T47D (cell line): ENCODE results near the gene TARP.

Source experiments
- DNase-seq, 2 experiments: peaks; one replicate each; pipeline versions ENCODE4 v3.0.0 to v3.0.0-alpha.2; 2011 to 2012; ENCODE audit warnings: low read depth in 1 of 2, low spot score in 1 of 2
- JUND ChIP-seq: IDR thresholded peaks from 2 replicates; pipeline ENCODE4 v1.6.1; 2012; ENCODE audit warnings: low read depth
- in situ Hi-C: cut with HindIII; loops from 2 replicates; pipeline ENCODE4 v1.10.0; 2016; ENCODE audit warnings: low sequenced_read_pairs, low pct_unique_long_range_greater_than_20kb

Gene TARP

DNA sequence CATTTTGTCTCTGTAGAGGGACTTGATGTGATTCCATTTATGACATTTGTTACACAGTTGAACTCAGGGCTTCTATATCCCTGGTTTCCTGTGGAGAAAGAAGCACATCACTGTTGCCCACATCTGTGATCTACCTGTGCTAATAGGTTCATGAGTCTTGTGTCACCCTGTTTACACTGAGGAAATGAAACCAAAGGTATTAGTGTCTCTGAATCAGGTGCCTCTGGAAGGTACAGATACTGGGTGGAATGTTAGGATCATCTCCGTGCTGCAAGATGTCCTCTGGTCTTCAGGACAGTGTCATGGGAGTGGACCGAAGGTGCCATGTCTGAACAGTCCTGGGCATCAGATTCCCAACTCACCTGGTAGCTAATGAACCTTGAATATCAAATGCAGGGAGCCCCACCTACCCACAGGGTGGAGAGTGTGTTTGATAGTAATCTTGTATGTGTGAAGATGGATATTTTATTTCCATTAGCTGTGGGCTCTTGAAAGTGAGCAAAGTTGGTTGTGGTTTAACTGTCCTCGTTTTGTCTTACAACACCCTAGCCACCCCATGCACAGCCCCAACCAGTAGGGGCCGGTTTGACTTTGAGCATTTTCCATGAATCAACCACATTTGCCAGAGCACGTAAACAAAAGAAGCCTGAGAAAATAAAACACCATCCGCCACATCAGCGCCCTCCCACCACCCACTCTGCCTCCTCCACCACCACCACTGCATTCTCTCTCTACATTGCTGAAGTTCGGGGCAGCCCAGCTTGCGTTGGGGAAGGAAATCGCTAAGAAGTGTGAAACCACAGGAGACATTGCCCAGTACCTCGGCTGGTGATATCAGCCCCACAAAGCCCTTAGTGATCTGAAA, 40.7 kb downstream of the TARP start:
- DNase-seq = no peak
- in situ Hi-C loops = no loop called here
- TF ChIP-seq JUND = no peak

DNA sequence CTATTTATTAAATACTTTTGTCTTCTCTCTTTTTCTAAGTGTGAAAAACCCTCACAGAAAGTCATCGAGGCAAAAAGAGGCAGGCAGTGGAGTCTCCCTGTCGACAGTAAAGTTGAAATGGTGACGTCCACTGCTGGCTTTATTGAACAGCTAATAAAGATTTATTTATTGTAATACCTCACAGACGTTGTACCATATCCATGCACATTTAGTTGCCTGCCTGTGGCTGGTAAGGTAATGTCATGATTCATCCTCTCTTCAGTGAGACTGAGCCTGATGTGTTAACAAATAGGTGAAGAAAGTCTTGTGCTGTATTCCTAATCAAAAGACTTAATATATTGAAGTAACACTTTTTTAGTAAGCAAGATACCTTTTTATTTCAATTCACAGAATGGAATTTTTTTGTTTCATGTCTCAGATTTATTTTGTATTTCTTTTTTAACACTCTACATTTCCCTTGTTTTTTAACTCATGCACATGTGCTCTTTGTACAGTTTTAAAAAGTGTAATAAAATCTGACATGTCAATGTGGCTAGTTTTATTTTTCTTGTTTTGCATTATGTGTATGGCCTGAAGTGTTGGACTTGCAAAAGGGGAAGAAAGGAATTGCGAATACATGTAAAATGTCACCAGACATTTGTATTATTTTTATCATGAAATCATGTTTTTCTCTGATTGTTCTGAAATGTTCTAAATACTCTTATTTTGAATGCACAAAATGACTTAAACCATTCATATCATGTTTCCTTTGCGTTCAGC, 43.4 kb downstream of the TARP start:
- TF ChIP-seq JUND = no peak
- in situ Hi-C loops = no loop called here
- DNase-seq = no peak

DNA sequence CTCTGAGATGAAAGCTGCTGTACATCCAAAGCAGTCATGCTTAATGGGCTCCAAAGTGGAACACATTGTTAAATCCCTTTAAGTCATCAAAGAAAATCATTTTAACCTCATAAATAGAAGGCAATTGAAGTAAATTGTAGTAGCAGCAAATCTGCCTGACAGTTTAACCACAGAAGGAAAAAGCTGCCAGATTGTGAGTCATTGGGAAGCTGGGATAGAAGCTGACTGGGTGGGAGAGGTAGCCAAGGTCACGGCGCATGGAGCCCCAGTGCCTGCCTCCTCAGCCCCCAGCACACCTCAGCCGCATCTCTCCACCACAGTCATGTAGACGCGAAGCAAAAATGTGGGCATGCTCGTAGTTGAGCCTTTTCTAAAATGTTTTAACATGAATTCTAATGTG, 44.0 kb downstream of the TARP start:
- in situ Hi-C loops = no loop called here
- no peak for TF ChIP-seq JUND
- no peak for DNase-seq

DNA sequence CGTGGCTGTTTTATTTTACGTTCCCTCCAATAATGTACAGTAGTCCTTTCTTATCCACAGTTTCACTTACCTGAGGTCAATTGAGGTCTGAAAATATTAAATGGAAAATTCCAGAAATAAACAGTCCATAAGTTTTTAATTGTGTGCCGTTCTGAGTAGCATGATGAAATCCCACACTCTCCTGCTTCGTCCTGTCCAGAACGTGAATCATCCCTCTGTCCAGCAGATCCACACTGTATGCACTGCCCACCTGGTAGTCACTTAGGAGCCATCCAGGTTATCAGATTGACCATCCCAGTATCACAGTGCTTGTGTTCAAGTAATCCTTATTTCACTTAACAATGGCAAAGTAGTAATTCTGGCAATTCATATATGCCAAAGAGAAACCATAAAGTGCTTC, 49.0 kb downstream of the TARP start:
- no peak for TF ChIP-seq JUND
- in situ Hi-C loops = no loop called here
- DNase-seq = no peak

DNA sequence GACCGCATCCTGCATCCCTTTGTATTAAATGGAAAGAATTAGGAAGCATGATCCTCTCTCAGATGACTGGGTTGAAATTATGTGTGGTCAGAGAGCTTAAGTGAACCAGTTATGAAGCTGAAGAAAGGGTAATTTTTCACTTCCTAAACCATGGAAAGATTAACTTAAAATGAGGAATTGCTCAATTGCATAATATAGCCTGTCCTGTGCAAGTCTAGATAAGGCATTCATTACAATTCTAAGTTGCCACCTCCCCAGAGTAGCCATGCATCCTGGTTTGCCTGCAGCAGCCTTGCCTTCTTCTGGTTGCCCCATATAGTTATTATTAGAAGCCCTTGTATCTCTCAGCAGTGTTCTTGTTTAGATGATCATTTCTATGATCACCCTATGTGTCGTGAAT, 50.1 kb downstream of the TARP start:
- no peak for TF ChIP-seq JUND
- DNase-seq = no peak
- in situ Hi-C loops = no loop called here

DNA sequence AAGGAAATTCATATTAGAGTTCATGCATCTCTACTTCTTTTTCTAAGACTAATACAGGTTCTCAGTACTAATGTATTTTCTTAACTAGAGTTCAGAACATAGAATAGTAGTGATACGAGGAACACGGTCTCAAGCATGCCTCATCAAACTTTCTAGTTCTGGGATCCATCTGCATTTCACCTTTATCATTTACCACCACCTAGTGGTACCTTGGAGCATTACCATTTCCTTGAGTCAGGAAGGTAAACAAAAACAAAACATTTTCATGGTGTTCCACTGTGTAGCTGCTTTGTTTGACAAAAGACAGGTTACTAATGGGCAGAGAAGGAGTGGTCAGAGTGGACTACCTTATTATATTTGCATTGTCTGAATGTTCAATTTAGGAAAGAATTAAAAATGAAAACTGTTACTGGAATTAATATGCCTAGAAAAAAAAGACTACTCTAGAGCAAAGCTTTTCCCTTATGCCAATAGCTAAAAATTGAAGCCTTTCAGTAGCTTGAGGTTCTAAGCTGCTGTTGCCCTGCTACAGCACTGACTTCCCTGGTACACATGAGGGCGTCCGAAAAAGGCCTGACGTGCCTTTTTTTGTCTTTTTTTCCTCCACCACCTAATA, 50.8 kb downstream of the TARP start:
- in situ Hi-C loops = no loop called here
- peak; percentile 50 to 86 for DNase-seq
- no peak for TF ChIP-seq JUND

DNA sequence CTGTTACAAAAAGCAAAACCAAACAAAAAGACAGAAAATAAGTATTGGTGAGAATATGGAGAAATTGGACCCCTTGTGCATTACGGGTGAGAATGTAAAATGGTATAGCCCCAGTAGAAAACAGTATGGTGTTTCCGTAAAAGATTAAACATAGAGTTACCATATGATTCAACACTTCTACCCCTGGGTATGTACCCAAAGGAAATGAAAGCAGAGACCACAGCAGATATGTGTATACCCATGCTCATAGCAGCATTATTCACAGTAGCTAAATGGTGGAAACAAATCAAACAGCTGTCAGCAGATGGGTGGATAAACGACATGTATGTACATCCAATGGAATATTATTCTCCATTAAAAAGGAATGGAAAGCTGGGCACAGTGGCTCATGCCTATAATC, 53.0 kb downstream of the TARP start:
- in situ Hi-C loops = no loop called here
- no peak for TF ChIP-seq JUND
- no peak for DNase-seq

DNA sequence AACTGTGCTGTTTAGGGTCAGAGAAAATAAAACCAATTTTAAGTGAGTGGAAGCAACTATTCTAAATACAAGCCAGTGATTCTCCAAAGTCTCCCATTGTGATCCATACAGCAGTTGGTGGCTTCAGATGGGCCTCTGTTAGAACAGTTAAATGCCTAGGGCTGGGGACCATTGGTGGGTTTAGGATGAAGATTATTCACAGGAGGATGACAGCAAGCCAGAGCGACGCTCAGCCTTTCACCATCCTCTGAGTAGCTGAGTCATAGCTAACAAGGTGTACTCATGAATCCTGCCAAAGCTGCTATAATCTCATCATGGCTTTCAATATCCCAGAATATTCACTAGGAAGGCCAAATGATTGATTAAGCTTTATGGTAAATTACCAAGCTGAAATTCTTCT, 55.8 kb downstream of the TARP start:
- in situ Hi-C loops = no loop called here
- DNase-seq = no peak
- TF ChIP-seq JUND = no peak

DNA sequence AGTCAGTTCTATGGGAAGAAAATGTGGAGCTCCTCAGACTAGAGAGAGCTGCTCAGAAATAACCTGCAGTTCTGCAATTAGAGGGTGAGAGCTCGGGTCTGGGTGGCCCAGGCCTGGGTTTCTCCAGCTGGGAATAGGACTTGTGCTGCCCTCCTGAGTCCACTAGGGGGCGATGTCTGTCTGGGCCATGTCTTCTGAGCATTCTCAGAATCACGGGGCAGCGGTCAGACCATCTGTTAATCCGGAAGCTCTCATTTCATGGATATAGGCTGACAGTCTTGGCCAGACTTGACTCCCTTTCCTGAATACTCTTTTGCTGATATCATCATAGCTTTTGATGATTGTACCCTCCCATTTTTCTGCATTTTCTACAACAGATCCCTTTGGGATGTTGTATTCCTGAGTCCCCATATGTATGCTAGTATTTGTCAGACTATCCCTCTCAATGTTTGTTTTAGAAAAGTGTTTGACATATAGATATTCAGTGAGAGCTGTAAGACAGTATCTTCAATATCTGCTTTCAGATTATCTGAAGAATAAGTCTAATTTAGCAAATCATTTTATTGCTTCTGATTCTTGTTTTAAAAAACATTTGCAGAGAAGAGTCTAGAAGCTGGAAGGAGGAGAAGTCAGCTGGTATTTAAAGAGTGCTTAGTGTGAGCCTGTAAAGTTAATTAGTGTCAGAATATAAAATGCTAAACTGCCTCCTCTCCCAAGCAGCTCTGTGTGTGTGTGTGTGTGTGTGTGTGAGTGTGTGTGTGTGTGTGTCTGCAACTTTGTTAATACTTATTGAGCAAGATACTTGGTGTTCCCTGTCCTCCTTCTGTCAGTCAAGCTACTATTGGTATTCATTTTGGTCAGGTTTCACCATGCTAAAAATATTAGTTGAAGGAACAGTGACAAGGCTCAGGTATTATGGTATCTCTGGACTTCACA, 57.4 kb downstream of the TARP start:
- DNase-seq = peak; percentile 54 to 82
- TF ChIP-seq JUND = no peak
- in situ Hi-C loops = no loop called here

DNA sequence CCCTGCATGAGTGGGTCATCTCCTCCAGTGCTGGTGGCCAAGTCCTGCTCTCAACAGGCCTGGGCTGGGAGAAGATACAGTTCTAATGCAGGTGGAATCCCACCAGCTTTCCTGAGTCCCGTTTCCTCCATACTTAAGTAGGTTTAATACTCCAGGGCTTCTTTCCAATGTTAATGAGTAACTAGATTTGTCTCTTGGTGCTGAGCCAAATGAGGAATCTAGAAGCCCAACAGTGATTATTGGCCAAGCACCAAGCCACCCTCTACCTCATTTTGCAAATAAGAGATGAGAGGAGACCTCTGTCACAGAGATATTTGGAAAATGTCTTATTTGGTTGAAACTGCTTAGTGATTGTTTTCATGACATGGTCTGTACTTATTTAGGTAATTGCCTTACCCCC, 58.3 kb downstream of the TARP start:
- no peak for DNase-seq
- TF ChIP-seq JUND = no peak
- in situ Hi-C loops = no loop called here

DNA sequence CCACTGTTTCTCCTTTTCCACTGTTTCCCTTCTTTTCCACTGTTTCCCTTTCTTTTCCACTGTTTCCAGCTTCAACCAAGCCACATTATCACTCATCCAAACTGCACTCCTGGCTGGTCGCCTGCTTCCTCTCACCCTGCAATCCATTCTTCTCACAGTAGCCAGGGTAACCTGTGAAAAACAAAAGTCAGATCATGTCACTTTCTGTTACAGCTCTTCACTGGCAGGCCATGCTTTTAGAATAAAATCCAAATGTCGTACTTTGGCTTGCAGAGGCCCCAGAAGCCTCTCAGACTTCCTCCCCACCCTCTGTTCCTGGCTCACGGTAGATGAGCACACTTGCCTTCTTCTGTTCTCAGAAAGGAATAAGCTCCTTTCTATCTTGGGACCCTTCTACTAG, 61.5 kb downstream of the TARP start:
- no peak for DNase-seq
- in situ Hi-C loops = no loop called here
- TF ChIP-seq JUND = no peak

DNA sequence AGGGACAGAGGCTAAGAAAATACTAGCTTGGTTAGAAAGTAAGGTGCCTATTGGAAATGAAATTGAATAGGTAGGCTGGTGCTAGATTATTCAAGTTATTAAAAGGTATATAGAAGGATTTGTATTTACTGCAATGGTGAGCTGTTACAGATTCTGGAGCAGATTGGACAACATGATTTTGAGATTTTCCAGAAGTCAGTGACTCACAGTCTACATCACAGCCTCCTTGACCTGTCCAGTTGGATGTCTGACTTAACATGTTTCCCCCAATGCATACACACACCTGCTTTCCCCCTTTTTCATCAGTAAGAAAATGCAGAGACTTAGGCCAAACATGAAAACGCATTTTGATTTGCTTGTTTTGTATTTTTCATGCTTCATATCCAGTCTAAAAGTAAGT, 62.0 kb downstream of the TARP start:
- in situ Hi-C loops = no loop called here
- no peak for DNase-seq
- TF ChIP-seq JUND = no peak
